ENCODE results near the gene INSYN2B. TPM values are rescaled to one million over a fixed set of nuclear protein-coding genes. Genes with fewer than 3 reads are reported as not detected.

Gene INSYN2B
- total RNA-seq, 2 donors from 2014 or later: 0.75 TPM; not detected in 1

DNA sequence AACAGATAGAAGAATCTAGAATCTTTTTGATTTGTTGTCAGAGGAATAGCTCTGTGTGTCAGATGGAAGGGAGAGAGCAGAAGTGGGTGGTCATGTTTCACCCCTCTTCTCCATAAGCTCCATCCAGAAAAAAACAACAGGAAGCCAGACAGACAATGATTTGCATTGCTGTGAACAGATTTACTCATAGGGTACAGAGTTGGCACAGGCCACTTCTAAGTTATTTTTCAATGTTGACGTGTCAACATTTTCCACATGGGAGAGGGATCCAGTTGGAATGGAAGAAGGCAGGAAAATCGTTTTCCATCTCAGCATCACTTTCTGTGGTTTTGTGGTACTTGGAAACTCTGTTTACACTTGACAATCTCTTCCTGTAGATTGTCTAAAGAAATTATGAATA lies 86.7 kb downstream of the INSYN2B start:
- Histone ChIP-seq H3K36me3 (no peaks in the 10 kb centered on the region), H3K27ac (no peak overlapping the region), H3K4me3 (no peak overlapping the region), H3K9me3 (no peaks in the 10 kb centered on the region), H3K4me1 (no peaks in the 10 kb centered on the region), H3K27me3 (no peaks in the 10 kb centered on the region)
- no peak for DNase-seq (ENCODE audit: low spot score)
- TF ChIP-seq, protein P1, sequence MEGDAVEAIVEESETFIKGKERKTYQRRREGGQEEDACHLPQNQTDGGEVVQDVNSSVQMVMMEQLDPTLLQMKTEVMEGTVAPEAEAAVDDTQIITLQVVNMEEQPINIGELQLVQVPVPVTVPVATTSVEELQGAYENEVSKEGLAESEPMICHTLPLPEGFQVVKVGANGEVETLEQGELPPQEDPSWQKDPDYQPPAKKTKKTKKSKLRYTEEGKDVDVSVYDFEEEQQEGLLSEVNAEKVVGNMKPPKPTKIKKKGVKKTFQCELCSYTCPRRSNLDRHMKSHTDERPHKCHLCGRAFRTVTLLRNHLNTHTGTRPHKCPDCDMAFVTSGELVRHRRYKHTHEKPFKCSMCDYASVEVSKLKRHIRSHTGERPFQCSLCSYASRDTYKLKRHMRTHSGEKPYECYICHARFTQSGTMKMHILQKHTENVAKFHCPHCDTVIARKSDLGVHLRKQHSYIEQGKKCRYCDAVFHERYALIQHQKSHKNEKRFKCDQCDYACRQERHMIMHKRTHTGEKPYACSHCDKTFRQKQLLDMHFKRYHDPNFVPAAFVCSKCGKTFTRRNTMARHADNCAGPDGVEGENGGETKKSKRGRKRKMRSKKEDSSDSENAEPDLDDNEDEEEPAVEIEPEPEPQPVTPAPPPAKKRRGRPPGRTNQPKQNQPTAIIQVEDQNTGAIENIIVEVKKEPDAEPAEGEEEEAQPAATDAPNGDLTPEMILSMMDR (IDR thresholded peaks at IDR 0.05): no peak

DNA sequence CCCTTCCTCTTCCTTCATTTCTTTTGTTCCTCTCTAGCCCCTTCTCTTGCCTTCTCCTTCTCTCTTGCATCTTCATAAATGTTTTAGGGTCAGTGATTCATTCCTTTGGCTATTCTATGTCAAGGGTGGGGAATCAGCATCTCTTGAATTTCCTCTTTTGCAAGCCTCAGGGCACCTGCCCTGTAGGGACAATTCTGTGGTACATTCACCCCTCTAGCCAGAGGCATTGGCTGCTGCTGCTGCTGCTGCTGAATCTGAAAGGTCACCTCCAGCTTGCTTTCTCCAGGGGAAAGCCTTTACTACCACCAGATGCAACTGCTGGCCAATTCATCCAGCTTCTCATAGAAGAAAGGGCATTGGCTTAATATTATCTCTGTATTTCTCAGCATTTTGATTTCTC lies 87.3 kb downstream of the INSYN2B start:
- TF ChIP-seq, protein P1 (IDR thresholded peaks at IDR 0.05): no peak
- no peak for DNase-seq (ENCODE audit: low spot score)
- Histone ChIP-seq H3K9me3 (no peaks in the 10 kb centered on the region), H3K4me1 (no peaks in the 10 kb centered on the region), H3K27me3 (no peaks in the 10 kb centered on the region), H3K27ac (no peak overlapping the region), H3K36me3 (no peaks in the 10 kb centered on the region), H3K4me3 (no peak overlapping the region)

DNA sequence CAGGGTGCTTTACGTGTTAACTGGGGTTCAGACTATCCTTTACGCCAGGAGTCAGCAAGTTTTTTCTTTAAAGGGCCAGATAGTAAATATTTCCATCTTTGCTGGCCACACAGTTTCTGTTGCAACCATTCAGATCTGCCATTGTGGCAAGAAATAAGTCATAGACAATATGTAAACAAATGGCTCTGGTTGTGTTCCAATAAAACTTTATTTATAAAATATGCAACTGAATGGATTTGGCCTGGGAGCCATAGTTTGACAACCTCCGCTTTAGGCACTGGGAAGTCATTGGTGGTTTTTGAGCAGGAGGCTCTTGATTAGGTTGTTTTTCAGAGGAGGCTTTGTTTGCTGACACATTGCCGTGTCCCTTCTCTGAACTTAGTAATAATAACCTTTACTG lies 90.7 kb downstream of the INSYN2B start:
- Histone ChIP-seq H3K27me3 (no peaks in the 10 kb centered on the region), H3K4me1 (no peaks in the 10 kb centered on the region), H3K27ac (no peak overlapping the region), H3K4me3 (no peak overlapping the region), H3K36me3 (no peaks in the 10 kb centered on the region), H3K9me3 (no peaks in the 10 kb centered on the region)
- no peak for DNase-seq (ENCODE audit: low spot score)
- TF ChIP-seq, protein P1 (IDR thresholded peaks at IDR 0.05): no peak

DNA sequence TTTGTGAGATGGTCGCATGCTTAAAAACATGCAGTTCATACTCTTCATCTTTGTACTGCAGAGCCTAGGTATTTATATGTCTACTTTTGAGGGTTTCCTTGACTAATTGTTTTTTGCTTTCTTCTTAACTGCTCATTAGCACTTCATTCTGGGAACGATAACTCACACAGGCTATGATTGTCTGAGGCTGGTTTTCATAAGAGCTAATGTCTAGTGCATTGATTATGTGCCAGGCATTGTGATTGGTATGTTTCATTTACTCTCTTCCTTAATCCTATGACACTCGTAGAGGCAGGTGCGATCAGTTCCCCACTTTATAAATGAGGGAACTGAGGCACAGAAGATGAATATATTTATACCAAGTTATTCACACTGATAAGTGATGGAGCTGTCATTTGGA lies 93.6 kb downstream of the INSYN2B start:
- no peaks in the 10 kb centered on the region for H3K36me3 ChIP-seq
- H3K27me3 ChIP-seq: no peaks in the 10 kb centered on the region
- H3K4me1 ChIP-seq: no peaks in the 10 kb centered on the region
- TF ChIP-seq, protein P1 (IDR thresholded peaks at IDR 0.05): no peak
- no peaks in the 10 kb centered on the region for H3K9me3 ChIP-seq
- no peak overlapping the region for H3K4me3 ChIP-seq
- H3K27ac ChIP-seq: no peak overlapping the region
- no peak for DNase-seq (ENCODE audit: low spot score)

DNA sequence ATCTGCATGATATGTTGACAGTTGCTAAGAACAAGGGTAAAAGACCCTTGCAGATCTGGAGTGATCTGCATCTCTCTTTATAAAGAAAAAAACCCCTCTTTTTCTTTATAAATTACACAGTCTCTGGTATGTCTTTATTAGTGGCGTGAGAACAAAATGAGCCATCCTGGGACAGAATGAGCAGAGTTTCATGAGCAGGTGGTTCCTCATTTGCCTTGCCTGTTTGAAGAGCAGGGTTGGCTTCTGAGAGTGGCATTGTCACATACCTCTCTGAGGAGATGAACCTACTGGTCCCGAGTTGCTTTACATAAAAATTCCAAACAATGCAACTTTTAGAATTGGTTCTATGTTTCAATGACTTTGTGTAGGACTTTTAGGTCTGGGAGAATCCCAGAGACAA lies 94.3 kb downstream of the INSYN2B start:
- Histone ChIP-seq H3K27me3 (no peaks in the 10 kb centered on the region), H3K27ac (no peak overlapping the region), H3K36me3 (no peaks in the 10 kb centered on the region), H3K9me3 (no peaks in the 10 kb centered on the region), H3K4me1 (no peaks in the 10 kb centered on the region), H3K4me3 (no peak overlapping the region)
- TF ChIP-seq, protein P1 (IDR thresholded peaks at IDR 0.05): no peak
- no peak for DNase-seq (ENCODE audit: low spot score)

DNA sequence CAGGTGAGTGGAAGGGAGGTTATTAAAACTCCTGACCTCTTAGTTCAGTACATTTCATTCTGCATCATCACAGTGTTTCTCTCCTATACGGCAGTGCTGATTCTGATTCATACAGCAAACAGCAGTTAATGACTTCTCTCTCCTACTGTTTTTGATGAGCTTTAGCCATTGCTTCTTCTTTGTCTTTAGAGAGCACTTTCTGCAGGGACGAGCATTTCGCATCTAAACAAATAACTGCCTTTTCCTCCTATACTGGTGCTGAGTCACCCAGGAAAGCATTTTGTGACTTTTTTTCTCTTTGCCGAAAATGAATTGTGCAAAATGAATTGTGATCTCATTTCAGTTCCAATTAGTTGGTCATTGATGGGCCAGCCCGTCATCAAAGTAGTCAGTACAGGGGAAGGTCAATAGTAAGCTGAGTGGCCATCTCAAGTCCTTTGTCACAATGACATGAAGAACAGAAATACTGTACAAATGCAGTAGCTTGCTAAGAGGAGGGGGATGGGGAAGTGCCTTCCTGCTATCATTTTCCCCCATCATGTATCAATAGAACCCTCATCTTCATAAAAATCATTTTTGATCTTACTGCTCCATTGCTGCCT lies 98.5 kb downstream of the INSYN2B start:
- no peak for DNase-seq (ENCODE audit: low spot score)
- H3K27me3 ChIP-seq: no peaks in the 10 kb centered on the region
- H3K27ac ChIP-seq: no peak overlapping the region
- H3K9me3 ChIP-seq: no peaks in the 10 kb centered on the region
- H3K4me1 ChIP-seq: no peaks in the 10 kb centered on the region
- no peak overlapping the region for H3K4me3 ChIP-seq
- H3K36me3 ChIP-seq: no peaks in the 10 kb centered on the region
- TF ChIP-seq, protein P1 (IDR thresholded peaks at IDR 0.05): no peak

Measured in right atrium auricular region (tissue), 2 donors.